Suprapubic skin (tissue), 4 donors: ENCODE results near the gene RXRA. TPM values are rescaled to one million over a fixed set of nuclear protein-coding genes. Genes with fewer than 3 reads are reported as not detected.
A peak's percentile ranks its signal among the peaks of the same experiment; 100 is the strongest.

ENCODE experiments used
- DNase-seq, 2 donors: peaks; one replicate each; pipeline ENCODE4 v3.0.0-alpha.2; 2019; ENCODE audit warnings: low spot score in 2 of 2
- H3K27ac ChIP-seq: fragments of 200-600 bp; sonication (generic); one replicate; pipeline ENCODE4 v1.5.1; 2019
- H3K27me3 ChIP-seq: fragments of 200-600 bp; sonication (generic); one replicate; pipeline ENCODE4 v1.5.1; 2019
- H3K36me3 ChIP-seq: fragments of 200-600 bp; sonication (generic); one replicate; pipeline ENCODE4 v1.5.1; 2019
- H3K4me1 ChIP-seq: fragments of 200-600 bp; sonication (generic); one replicate; pipeline ENCODE4 v1.5.1; 2019
- H3K4me3 ChIP-seq: fragments of 200-600 bp; sonication (generic); one replicate; pipeline ENCODE4 v1.5.1; 2019; ENCODE audit warnings: mild to moderate bottlenecking
- H3K9me3 ChIP-seq: fragments of 200-600 bp; sonication (generic); one replicate; pipeline ENCODE4 v1.5.1; 2019
- CTCF ChIP-seq, 2 donors: fragments of 200-600 bp in 1 of 2; fragments of 450-650 bp in 1 of 2; sonication (generic) in 1 of 2; IDR thresholded peaks; one replicate each; pipeline ENCODE4 v1.5.1; 2016 to 2019; ENCODE audit warnings: antibody characterized with exemption in 2 of 2, mild to moderate bottlenecking in 1 of 2, moderate library complexity in 1 of 2
- EP300 ChIP-seq: sonication (generic); formaldehyde crosslinking; IDR thresholded peaks from one replicate; pipeline ENCODE4 v1.6.1; 2017; ENCODE audit warnings: antibody characterized with exemption
- POLR2A ChIP-seq, 2 donors: fragments of 450-650 bp; IDR thresholded peaks; one replicate each; pipeline ENCODE4 v1.6.1; 2017; ENCODE audit warnings: antibody characterized with exemption in 2 of 2, mild to moderate bottlenecking in 2 of 2, moderate library complexity in 2 of 2
- POLR2AphosphoS5 ChIP-seq, 3 donors: sonication (generic); formaldehyde crosslinking; IDR thresholded peaks; one replicate each; pipeline ENCODE4 v1.6.1; 2017; ENCODE audit warnings: antibody characterized with exemption in 3 of 3
- WGBS: methylation state at CpG from one replicate; pipeline ENCODE4 v1.1.5; 2018; 5-methylcytosine and 5-hydroxymethylcytosine counted together
- total RNA-seq, 4 donors: library from RNA; depleted of rRNA; stranded (reverse); fragments of >200 nt; gene quantifications; one replicate each; pipeline ENCODE4 v1.1.0, GENCODE V29; 2016

Gene RXRA
- total RNA-seq, 4 donors from 2014 or later = 165 to 240 (median 185) TPM

GRCh38 chr9:134433101-134433500 is 106.8 kb downstream of the RXRA start:
- Histone ChIP-seq H3K9me3 (no peaks in the 10 kb centered on the region), H3K27ac (peak overlapping the region; percentile 81), H3K36me3 (peaks cover 35% of the 10 kb centered on the region), H3K27me3 (no peaks in the 10 kb centered on the region), H3K4me1 (peaks cover 95% of the 10 kb centered on the region), H3K4me3 (no peak overlapping the region)
- WGBS = 47% methylated on average over 5 of the region's 14 CpGs
- TF ChIP-seq EP300 (no peak), CTCF (IDR thresholded peaks at IDR 0.05) (no peak), POLR2AphosphoS5 (IDR thresholded peaks at IDR 0.05) (no peak), POLR2A (IDR thresholded peaks at IDR 0.05) (no peak)
- DNase-seq = no peak

- Histone ChIP-seq H3K27ac (peak overlapping the region; percentile 81), H3K27me3 (no peaks in the 10 kb centered on the region), H3K4me3 (no peak overlapping the region), H3K36me3 (peaks cover 29% of the 10 kb centered on the region), H3K9me3 (no peaks in the 10 kb centered on the region), H3K4me1 (peaks cover 90% of the 10 kb centered on the region)
- TF ChIP-seq EP300 (no peak), POLR2AphosphoS5 (IDR thresholded peaks at IDR 0.05) (no peak), POLR2A (IDR thresholded peaks at IDR 0.05) (no peak), CTCF (IDR thresholded peaks at IDR 0.05) (no peak)
- no peak for DNase-seq
- WGBS = 65% methylated on average over 7 of the region's 30 CpGs
Observed at GRCh38 chr9:134433909-134434882, 107.9 kb downstream of the RXRA start.

- peak overlapping the region; percentile 3 for H3K4me3 ChIP-seq
- DNase-seq = peak; percentile 96 to 97
- WGBS = 0% methylated on average over 5 of the region's 17 CpGs
- H3K36me3 ChIP-seq = peaks cover 22% of the 10 kb centered on the region
- peak overlapping the region; percentile 81 for H3K27ac ChIP-seq
- no peak for TF ChIP-seq CTCF (IDR thresholded peaks at IDR 0.05)
- peak; percentile 39 to 83 (median 68) for TF ChIP-seq POLR2AphosphoS5 (IDR thresholded peaks at IDR 0.05)
- TF ChIP-seq EP300 = no peak
- no peak for TF ChIP-seq POLR2A (IDR thresholded peaks at IDR 0.05)
- no peaks in the 10 kb centered on the region for H3K9me3 ChIP-seq
- H3K27me3 ChIP-seq = no peaks in the 10 kb centered on the region
- H3K4me1 ChIP-seq = peaks cover 84% of the 10 kb centered on the region
Observed at GRCh38 chr9:134434894-134435506, 108.7 kb downstream of the RXRA start.

GRCh38 chr9:134435550-134436378 is 109.5 kb downstream of the RXRA start:
- Histone ChIP-seq H3K36me3 (peaks cover 18% of the 10 kb centered on the region), H3K9me3 (no peaks in the 10 kb centered on the region), H3K27ac (peak overlapping the region; percentile 81), H3K27me3 (no peaks in the 10 kb centered on the region), H3K4me3 (peak overlapping the region; percentile 3), H3K4me1 (peaks cover 82% of the 10 kb centered on the region)
- TF ChIP-seq POLR2AphosphoS5 (IDR thresholded peaks at IDR 0.05) (no peak), CTCF (IDR thresholded peaks at IDR 0.05) (no peak), POLR2A (IDR thresholded peaks at IDR 0.05) (no peak), EP300 (no peak)
- no peak for DNase-seq
- 30% methylated on average over 16 of the region's 17 CpGs for WGBS
